Mesothelial cell of epicardium (in vitro differentiated cells): ENCODE measurements around the gene NT5DC1. TPM values are rescaled to one million over a fixed set of nuclear protein-coding genes. Genes with fewer than 3 reads are reported as not detected.

Experiments
- DNase-seq, 2 experiments: peaks; one replicate each; pipeline ENCODE4 v3.0.0; 2021; ENCODE audit warnings: low spot score in 2 of 2; ENCODE audit not compliant: unreplicated experiment in 2 of 2
- H3K27ac Mint-ChIP-seq: 2 replicates; pipeline ENCODE4 v1.8.0; 2021; ENCODE audit warnings: mixed read lengths
- H3K27me3 Mint-ChIP-seq: 2 replicates; pipeline ENCODE4 v1.8.0; 2021; ENCODE audit warnings: low read depth, mixed read lengths
- H3K36me3 Mint-ChIP-seq: 2 replicates; pipeline ENCODE4 v1.8.0; 2021; ENCODE audit warnings: mixed read lengths
- H3K4me1 Mint-ChIP-seq: 2 replicates; pipeline ENCODE4 v1.8.0; 2021; ENCODE audit warnings: mixed read lengths
- H3K4me3 Mint-ChIP-seq: 2 replicates; pipeline ENCODE4 v1.8.0; 2021; ENCODE audit warnings: mild to moderate bottlenecking, moderate library complexity, mixed read lengths
- H3K9me3 Mint-ChIP-seq: 2 replicates; pipeline ENCODE4 v1.8.0; 2021; ENCODE audit warnings: mixed read lengths
- total RNA-seq: library from RNA; stranded (reverse); gene quantifications from 3 replicates; pipeline ENCODE4 v1.2.1, GENCODE V29; 2021
- TF ChIP-seq, protein P1 (sequence below): fragments of 200-600 bp; sonication (generic); IDR thresholded peaks from one replicate; pipeline ENCODE4 v1.5.0; 2021; ENCODE audit warnings: antibody characterized with exemption; ENCODE audit not compliant: unreplicated experiment

Gene NT5DC1
- total RNA-seq, 1 donor from 2014 or later = 34.5 TPM

DNA sequence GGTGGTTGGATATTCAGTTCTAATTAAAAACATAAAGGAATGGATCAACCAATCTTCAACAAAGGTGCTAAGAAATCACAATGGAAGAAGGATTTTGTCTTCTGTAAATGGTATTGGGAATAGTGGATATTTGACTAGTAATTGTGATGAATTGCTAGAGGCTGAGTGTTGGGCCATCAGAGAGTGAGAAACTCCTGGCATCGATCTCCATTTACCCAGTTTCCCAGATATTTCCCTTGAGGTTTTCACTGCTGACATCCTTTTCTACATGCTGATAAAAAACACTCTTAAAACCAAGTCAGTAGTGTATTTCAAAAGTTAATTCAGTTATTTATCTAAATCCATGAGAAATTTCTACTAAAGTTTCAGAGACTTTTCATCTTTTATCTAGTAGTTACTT is 65.7 kb downstream of the NT5DC1 start:
- Mint-ChIP-seq H3K9me3 (peaks cover 60% of the 10 kb centered on the region), H3K4me1 (no peaks in the 10 kb centered on the region), H3K36me3 (peaks cover 52% of the 10 kb centered on the region), H3K4me3 (no peak overlapping the region), H3K27ac (no peak overlapping the region), H3K27me3 (no peaks in the 10 kb centered on the region)
- TF ChIP-seq, protein P1, sequence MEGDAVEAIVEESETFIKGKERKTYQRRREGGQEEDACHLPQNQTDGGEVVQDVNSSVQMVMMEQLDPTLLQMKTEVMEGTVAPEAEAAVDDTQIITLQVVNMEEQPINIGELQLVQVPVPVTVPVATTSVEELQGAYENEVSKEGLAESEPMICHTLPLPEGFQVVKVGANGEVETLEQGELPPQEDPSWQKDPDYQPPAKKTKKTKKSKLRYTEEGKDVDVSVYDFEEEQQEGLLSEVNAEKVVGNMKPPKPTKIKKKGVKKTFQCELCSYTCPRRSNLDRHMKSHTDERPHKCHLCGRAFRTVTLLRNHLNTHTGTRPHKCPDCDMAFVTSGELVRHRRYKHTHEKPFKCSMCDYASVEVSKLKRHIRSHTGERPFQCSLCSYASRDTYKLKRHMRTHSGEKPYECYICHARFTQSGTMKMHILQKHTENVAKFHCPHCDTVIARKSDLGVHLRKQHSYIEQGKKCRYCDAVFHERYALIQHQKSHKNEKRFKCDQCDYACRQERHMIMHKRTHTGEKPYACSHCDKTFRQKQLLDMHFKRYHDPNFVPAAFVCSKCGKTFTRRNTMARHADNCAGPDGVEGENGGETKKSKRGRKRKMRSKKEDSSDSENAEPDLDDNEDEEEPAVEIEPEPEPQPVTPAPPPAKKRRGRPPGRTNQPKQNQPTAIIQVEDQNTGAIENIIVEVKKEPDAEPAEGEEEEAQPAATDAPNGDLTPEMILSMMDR = no peak
- DNase-seq = no peak

DNA sequence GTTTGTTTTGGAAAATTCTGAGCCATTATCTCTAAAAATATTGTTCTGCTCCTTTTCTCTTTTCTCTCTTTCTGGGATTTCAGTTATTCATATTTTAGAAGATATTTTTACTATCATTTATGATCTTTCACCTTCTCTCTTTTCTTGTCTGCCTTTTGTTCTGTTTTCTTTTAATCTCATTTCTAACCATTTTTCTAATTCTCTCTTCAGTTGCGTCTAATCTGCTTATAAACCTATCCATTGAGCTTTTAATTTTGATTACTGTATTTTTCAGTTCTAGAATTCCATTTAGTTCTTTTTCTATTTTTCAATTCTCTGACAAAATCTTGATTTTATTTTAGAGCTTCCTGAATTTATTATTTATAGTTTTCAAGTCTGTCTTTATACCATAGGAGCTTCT is 67.5 kb downstream of the NT5DC1 start:
- TF ChIP-seq, protein P1 = no peak
- Mint-ChIP-seq H3K4me3 (no peak overlapping the region), H3K4me1 (no peaks in the 10 kb centered on the region), H3K9me3 (peaks cover 48% of the 10 kb centered on the region), H3K27ac (no peak overlapping the region), H3K36me3 (peaks cover 39% of the 10 kb centered on the region), H3K27me3 (no peaks in the 10 kb centered on the region)
- DNase-seq = no peak

DNA sequence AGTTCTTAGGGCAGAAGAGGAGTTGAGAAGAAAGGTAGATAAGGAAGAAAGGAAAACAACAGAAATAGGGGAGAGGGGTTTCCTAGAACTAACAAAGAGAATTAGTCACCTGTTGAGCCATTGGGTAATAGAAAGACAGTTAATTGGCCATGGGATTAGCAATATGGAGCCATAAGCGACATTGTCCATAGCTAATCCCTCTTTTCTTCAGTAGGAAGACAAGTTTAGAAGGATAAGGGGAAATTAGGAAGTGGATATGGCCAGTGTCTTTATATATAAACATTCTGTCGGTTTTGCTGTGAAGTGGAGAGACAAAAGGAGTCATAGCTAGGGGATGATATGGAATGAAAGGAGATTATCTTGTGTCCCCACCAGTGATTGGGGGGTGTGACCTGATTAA is 69.2 kb downstream of the NT5DC1 start:
- TF ChIP-seq, protein P1 = no peak
- Mint-ChIP-seq H3K27me3 (no peaks in the 10 kb centered on the region), H3K9me3 (peaks cover 43% of the 10 kb centered on the region), H3K4me3 (no peak overlapping the region), H3K36me3 (peaks cover 29% of the 10 kb centered on the region), H3K27ac (no peak overlapping the region), H3K4me1 (no peaks in the 10 kb centered on the region)
- no peak for DNase-seq

DNA sequence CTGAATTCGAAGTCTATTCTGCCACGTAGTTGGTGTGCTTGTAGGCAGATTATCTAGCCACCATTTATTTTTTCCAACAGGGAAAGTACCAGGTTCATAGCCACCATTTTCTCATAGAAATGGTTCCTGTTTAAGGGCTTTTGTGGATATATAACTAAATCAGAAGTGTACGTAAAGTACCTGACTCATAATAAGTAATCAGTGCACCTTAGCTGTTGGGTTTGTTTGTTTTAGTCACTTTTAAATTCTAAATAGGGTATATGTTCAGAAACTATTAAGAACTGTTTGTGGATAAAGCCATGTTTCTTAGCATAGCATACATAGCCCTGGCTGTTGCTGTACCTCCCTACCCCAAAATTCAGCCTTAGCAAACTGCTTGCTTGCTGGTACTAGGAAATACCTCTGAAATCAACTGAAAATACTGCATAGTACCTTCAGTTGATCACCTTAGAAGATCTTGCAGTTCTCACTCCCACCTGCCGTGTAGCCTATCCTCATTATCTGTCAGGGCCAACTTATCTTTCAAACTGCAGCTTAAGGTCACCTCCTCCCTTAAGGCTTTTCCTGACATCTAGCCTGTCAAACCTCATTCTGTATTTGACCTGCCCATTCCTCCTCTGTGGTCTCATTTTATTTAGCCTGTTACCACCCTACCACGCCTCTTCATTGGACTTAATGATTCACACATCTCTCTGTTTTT is 69.9 kb downstream of the NT5DC1 start:
- Mint-ChIP-seq H3K4me3 (no peak overlapping the region), H3K27ac (no peak overlapping the region), H3K36me3 (peaks cover 29% of the 10 kb centered on the region), H3K27me3 (no peaks in the 10 kb centered on the region), H3K9me3 (peaks cover 42% of the 10 kb centered on the region), H3K4me1 (no peaks in the 10 kb centered on the region)
- TF ChIP-seq, protein P1 = no peak
- DNase-seq = no peak

DNA sequence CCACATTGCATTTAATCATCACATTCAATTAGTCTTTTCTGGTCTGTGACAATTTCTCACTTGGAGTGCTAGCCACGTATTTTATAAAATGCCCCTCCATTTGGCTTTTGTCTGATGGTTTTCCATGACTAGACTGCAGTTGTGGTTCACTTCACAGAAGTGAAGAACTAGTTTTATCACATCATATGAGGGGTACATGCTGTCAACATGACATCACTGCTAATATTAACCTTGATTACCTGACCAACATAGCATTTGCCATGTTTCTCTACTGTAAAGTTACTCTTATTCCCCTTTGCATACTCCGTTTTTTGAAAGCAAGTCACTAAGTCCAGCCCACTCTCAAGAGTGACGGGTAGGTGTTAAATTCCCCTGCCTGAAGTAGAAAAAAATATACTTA is 73.3 kb downstream of the NT5DC1 start:
- H3K36me3 Mint-ChIP-seq = peaks cover 20% of the 10 kb centered on the region
- peaks cover 31% of the 10 kb centered on the region for H3K9me3 Mint-ChIP-seq
- no peak for DNase-seq
- no peaks in the 10 kb centered on the region for H3K27me3 Mint-ChIP-seq
- H3K4me1 Mint-ChIP-seq = no peaks in the 10 kb centered on the region
- H3K4me3 Mint-ChIP-seq = no peak overlapping the region
- H3K27ac Mint-ChIP-seq = no peak overlapping the region
- TF ChIP-seq, protein P1 = no peak
